ENCODE results near the gene C1S.

GRCh38 chr12:7112041-7112440, 51.5 kb downstream of the C1S start:
- TF ChIP-seq EZH2 (IDR thresholded peaks at IDR 0.05; ENCODE audit: borderline replicate concordance, low read depth, low read length) (no peak), SMAD1 (IDR thresholded peaks at IDR 0.05; ENCODE audit: low read depth, low read length, partially characterized antibody) (no peak), CBFB (CRISPR knock-in tag; IDR thresholded peaks at IDR 0.05) (no peak), CTCF (IDR thresholded peaks at IDR 0.05 in 2 of 3, conservative IDR thresholded peaks at IDR 0.05 in 1 of 3; ENCODE audit: insufficient read depth in 2 of 3, low read depth in 1 of 3, low read length in 3 of 3) (no peak), USF1 (CRISPR knock-in tag; IDR thresholded peaks at IDR 0.05) (no peak), ZFP91 (CRISPR knock-in tag; IDR thresholded peaks at IDR 0.05) (no peak), CEBPB (tag; IDR thresholded peaks at IDR 0.05) (no peak), ZFPM2 (CRISPR knock-in tag; IDR thresholded peaks at IDR 0.05) (no peak), TFAP4 (CRISPR knock-in tag; IDR thresholded peaks at IDR 0.05; ENCODE audit: borderline replicate concordance) (no peak), JUN (IDR thresholded peaks at IDR 0.05; ENCODE audit: borderline replicate concordance, low read depth, low read length) (no peak), JUN (CRISPR knock-in tag; IDR thresholded peaks at IDR 0.05; ENCODE audit: borderline replicate concordance) (no peak), GABPA (tag; conservative IDR thresholded peaks at IDR 0.05; ENCODE audit: low read depth) (no peak)
- TF ChIP-seq, protein P1, sequence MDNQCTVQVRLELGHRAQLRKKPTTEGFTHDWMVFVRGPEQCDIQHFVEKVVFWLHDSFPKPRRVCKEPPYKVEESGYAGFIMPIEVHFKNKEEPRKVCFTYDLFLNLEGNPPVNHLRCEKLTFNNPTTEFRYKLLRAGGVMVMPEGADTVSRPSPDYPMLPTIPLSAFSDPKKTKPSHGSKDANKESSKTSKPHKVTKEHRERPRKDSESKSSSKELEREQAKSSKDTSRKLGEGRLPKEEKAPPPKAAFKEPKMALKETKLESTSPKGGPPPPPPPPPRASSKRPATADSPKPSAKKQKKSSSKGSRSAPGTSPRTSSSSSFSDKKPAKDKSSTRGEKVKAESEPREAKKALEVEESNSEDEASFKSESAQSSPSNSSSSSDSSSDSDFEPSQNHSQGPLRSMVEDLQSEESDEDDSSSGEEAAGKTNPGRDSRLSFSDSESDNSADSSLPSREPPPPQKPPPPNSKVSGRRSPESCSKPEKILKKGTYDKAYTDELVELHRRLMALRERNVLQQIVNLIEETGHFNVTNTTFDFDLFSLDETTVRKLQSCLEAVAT (IDR thresholded peaks at IDR 0.05), result no peak
- TF ChIP-seq, protein P2, sequence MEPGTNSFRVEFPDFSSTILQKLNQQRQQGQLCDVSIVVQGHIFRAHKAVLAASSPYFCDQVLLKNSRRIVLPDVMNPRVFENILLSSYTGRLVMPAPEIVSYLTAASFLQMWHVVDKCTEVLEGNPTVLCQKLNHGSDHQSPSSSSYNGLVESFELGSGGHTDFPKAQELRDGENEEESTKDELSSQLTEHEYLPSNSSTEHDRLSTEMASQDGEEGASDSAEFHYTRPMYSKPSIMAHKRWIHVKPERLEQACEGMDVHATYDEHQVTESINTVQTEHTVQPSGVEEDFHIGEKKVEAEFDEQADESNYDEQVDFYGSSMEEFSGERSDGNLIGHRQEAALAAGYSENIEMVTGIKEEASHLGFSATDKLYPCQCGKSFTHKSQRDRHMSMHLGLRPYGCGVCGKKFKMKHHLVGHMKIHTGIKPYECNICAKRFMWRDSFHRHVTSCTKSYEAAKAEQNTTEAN (CRISPR knock-in tag; IDR thresholded peaks at IDR 0.05), result no peak

Measured in K562 (cell line).